ENCODE measurements around the gene GLIS1. TPM values are rescaled to one million over a fixed set of nuclear protein-coding genes. Genes with fewer than 3 reads are reported as not detected.

The GLIS1 gene
- polyA plus RNA-seq, 1 donor from 2014 or later, result not detected

DNA sequence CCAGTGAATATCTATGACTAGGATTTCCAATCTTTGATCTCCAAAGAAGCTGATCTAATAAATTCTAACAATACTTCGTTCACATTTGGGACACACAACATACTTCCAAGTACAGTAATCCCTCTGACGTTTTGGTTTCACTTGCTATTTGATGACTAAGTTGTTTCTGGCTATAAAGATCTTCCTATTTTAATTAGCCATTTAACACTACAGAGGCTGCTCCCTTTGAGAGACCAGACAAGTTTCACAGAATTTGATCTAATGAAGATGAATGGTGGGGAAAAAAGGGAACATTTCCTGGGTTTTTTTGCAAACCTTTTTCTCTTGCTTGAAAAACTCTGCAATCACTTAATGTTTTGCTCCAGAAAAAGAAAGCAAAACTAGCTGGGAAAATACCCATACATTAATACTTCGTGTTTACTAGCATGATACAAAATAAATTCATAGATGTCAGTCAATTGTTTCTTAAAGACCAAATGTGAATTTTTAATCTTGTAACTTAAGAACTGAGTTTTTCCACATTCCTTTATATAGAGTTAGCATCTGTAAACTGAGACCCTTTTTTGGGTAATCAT lies 28.0 kb upstream of the GLIS1 start:
- no peaks in the 10 kb centered on the region for H4K20me1 ChIP-seq (ENCODE audit: insufficient read depth)
- H3K27me3 ChIP-seq (ENCODE audit: insufficient read depth, low read depth, low read length), result no peaks in the 10 kb centered on the region
- no peaks in the 10 kb centered on the region for H3F3A ChIP-seq (ENCODE audit: insufficient read depth, low read length, poor library complexity, severe bottlenecking)
- H3K4me2 ChIP-seq (ENCODE audit: low read length), result no peak overlapping the region
- TF ChIP-seq, protein P1, sequence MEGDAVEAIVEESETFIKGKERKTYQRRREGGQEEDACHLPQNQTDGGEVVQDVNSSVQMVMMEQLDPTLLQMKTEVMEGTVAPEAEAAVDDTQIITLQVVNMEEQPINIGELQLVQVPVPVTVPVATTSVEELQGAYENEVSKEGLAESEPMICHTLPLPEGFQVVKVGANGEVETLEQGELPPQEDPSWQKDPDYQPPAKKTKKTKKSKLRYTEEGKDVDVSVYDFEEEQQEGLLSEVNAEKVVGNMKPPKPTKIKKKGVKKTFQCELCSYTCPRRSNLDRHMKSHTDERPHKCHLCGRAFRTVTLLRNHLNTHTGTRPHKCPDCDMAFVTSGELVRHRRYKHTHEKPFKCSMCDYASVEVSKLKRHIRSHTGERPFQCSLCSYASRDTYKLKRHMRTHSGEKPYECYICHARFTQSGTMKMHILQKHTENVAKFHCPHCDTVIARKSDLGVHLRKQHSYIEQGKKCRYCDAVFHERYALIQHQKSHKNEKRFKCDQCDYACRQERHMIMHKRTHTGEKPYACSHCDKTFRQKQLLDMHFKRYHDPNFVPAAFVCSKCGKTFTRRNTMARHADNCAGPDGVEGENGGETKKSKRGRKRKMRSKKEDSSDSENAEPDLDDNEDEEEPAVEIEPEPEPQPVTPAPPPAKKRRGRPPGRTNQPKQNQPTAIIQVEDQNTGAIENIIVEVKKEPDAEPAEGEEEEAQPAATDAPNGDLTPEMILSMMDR (IDR thresholded peaks at IDR 0.05; ENCODE audit: poor library complexity, severe bottlenecking), result no peak
- TF ChIP-seq RAD21 (conservative IDR thresholded peaks at IDR 0.05) (no peak), SMC3 (conservative IDR thresholded peaks at IDR 0.05; ENCODE audit: poor library complexity) (no peak), TAF1 (IDR thresholded peaks at IDR 0.05; ENCODE audit: low read depth) (no peak), POLR2AphosphoS5 (IDR thresholded peaks at IDR 0.05) (no peak)
- H3K79me2 ChIP-seq (replicated peaks; ENCODE audit: insufficient read depth, low read length), result no peaks in the 10 kb centered on the region
- H3K4me3 ChIP-seq (ENCODE audit: low read length), result no peak overlapping the region
- H3K9ac ChIP-seq (ENCODE audit: low read length), result no peak overlapping the region
- H3K36me3 ChIP-seq (ENCODE audit: insufficient read depth, low read length), result no peaks in the 10 kb centered on the region
- H3K9me2 ChIP-seq (ENCODE audit: insufficient read depth, low read length), result no peaks in the 10 kb centered on the region
- no peak overlapping the region for H3K27ac ChIP-seq (ENCODE audit: low read length)
- no peaks in the 10 kb centered on the region for H3K9me3 ChIP-seq (ENCODE audit: low read length)
- H2AFZ ChIP-seq (ENCODE audit: low read depth, low read length), result no peak overlapping the region

DNA sequence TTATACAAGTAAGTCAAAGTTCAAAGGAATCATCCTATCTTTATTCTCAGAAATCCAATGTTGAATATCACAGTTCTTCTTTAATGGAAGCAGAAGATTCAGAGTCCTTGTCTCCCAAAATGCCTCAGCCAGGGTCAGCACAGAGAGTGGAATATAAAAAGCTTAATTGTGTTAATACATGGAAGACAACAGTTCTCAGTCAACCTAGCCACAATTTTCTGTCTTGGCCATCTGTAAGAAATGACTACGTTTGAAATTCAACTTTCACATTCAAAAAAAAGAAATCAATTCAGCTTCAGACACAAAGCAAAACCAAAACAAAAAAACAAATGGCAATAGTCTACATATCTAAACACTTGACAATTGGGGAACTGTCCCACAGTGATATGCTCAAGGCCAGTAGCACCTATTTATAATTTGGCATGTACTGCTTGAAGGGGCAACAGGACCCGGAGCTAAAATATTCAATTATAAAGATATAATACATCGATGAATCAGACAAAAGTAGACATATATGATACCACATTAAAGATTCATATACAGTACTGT lies 27.3 kb upstream of the GLIS1 start:
- H3K4me2 ChIP-seq (ENCODE audit: low read length), result no peak overlapping the region
- no peaks in the 10 kb centered on the region for H3K27me3 ChIP-seq (ENCODE audit: insufficient read depth, low read depth, low read length)
- no peak overlapping the region for H3K9ac ChIP-seq (ENCODE audit: low read length)
- TF ChIP-seq RAD21 (conservative IDR thresholded peaks at IDR 0.05), result no peak
- no peak for TF ChIP-seq REST (IDR thresholded peaks at IDR 0.05; ENCODE audit: borderline replicate concordance)
- TF ChIP-seq TAF1 (IDR thresholded peaks at IDR 0.05; ENCODE audit: low read depth), result no peak
- TF ChIP-seq SMC3 (conservative IDR thresholded peaks at IDR 0.05; ENCODE audit: poor library complexity), result no peak
- no peak for TF ChIP-seq POLR2AphosphoS5 (IDR thresholded peaks at IDR 0.05)
- TF ChIP-seq EP300 (conservative IDR thresholded peaks at IDR 0.05; ENCODE audit: poor library complexity, severe bottlenecking), result no peak
- TF ChIP-seq, protein P1 (IDR thresholded peaks at IDR 0.05; ENCODE audit: poor library complexity, severe bottlenecking), result no peak
- TF ChIP-seq EZH2 (IDR thresholded peaks at IDR 0.05; ENCODE audit: borderline replicate concordance, insufficient read depth, low read length, poor library complexity, severe bottlenecking), result no peak
- no peak for TF ChIP-seq MXI1 (conservative IDR thresholded peaks at IDR 0.05; ENCODE audit: poor library complexity, severe bottlenecking)
- H3K27ac ChIP-seq (ENCODE audit: low read length), result no peak overlapping the region
- H3F3A ChIP-seq (ENCODE audit: insufficient read depth, low read length, poor library complexity, severe bottlenecking), result no peaks in the 10 kb centered on the region
- H3K9me2 ChIP-seq (ENCODE audit: insufficient read depth, low read length), result no peaks in the 10 kb centered on the region
- H3K36me3 ChIP-seq (ENCODE audit: insufficient read depth, low read length), result no peaks in the 10 kb centered on the region
- no peaks in the 10 kb centered on the region for H3K9me3 ChIP-seq (ENCODE audit: low read length)
- H4K20me1 ChIP-seq (ENCODE audit: insufficient read depth), result no peaks in the 10 kb centered on the region
- H3K4me3 ChIP-seq (ENCODE audit: low read length), result no peak overlapping the region
- H3K79me2 ChIP-seq (replicated peaks; ENCODE audit: insufficient read depth, low read length), result no peaks in the 10 kb centered on the region
- H2AFZ ChIP-seq (ENCODE audit: low read depth, low read length), result no peak overlapping the region

All from neural cell (in vitro differentiated cells).